Embryonic facial prominence (tissue), 1 donor: ENCODE data around the gene MCOLN1.

ENCODE experiments used
- DNase-seq: peaks from one replicate; pipeline ENCODE4 v3.0.0-alpha.2; 2016; ENCODE audit errors: extremely low spot score

MCOLN1 gene

GRCh38 chr19:7502552-7502951, 19.9 kb upstream of the MCOLN1 start:
- DNase-seq: no peak

- DNase-seq: no peak
Observed at GRCh38 chr19:7504684-7505083, 17.7 kb upstream of the MCOLN1 start.

- DNase-seq: no peak
Observed at GRCh38 chr19:7505288-7505681, 17.1 kb upstream of the MCOLN1 start.

GRCh38 chr19:7505682-7506384, 16.6 kb upstream of the MCOLN1 start:
- DNase-seq: no peak

- DNase-seq: no peak
Observed at GRCh38 chr19:7506385-7507328, 15.8 kb upstream of the MCOLN1 start.

GRCh38 chr19:7507884-7508283, 14.5 kb upstream of the MCOLN1 start:
- no peak for DNase-seq

GRCh38 chr19:7509625-7510024, 12.8 kb upstream of the MCOLN1 start:
- DNase-seq: no peak

- DNase-seq: no peak
Observed at GRCh38 chr19:7512400-7512851, 10.0 kb upstream of the MCOLN1 start.

GRCh38 chr19:7513809-7514642, 8.4 kb upstream of the MCOLN1 start:
- DNase-seq: no peak

GRCh38 chr19:7515110-7515644, 7.2 kb upstream of the MCOLN1 start:
- no peak for DNase-seq

- DNase-seq: no peak
Observed at GRCh38 chr19:7515645-7516151, 6.7 kb upstream of the MCOLN1 start, which contains the start of gene ZNF358. ZNF358 (plus strand) TSS chr19:7516103; CDS start chr19:7519243, 3,140 bp downstream.

GRCh38 chr19:7516333-7516732, 6.1 kb upstream of the MCOLN1 start:
- DNase-seq: no peak

- no peak for DNase-seq
Observed at GRCh38 chr19:7516878-7517277, 5.5 kb upstream of the MCOLN1 start.

GRCh38 chr19:7519361-7520130, 2.9 kb upstream of the MCOLN1 start:
- no peak for DNase-seq

- DNase-seq: no peak
Observed at GRCh38 chr19:7520131-7521051, 2.0 kb upstream of the MCOLN1 start.

- DNase-seq: no peak
Observed at GRCh38 chr19:7521551-7522071, 813 bp upstream of the MCOLN1 start.

GRCh38 chr19:7522923-7523667, 671 bp downstream of the MCOLN1 start:
- DNase-seq: no peak

GRCh38 chr19:7524523-7524922, 2.1 kb downstream of the MCOLN1 start:
- no peak for DNase-seq
